Measurements from ENCODE around the gene NKRF. TPM values are rescaled to one million over a fixed set of nuclear protein-coding genes. Genes with fewer than 3 reads are reported as not detected.
A peak's percentile ranks its signal among the peaks of the same experiment; 100 is the strongest.

Gene NKRF
- total RNA-seq, 1 experiment from 2014 or later = 22.1 TPM

- no peaks in the 10 kb centered on the region for H3K27me3 ChIP-seq (replicated peaks; ENCODE audit: insufficient read depth, low read depth, low read length, poor library complexity)
- no TSS peak for BruUV-seq (replicated peaks)
- ChIA-PET POLR2A (ENCODE audit: low non-redundant PET) (no interaction called here), CTCF (no interaction called here)
- no peak for DNase-seq (ENCODE audit: low spot score)
- H3K4me3 ChIP-seq (ENCODE audit: low read depth, low read length, poor library complexity, severe bottlenecking) = no peak overlapping the region
- H3K4me1 ChIP-seq (ENCODE audit: insufficient read depth, low read length, poor library complexity, severe bottlenecking) = peaks cover 8% of the 10 kb centered on the region
- intact Hi-C loops (cut with micrococcal nuclease; ENCODE audit: unreplicated experiment) = no loop called here
- H3K27ac ChIP-seq (ENCODE audit: low read depth, low read length, poor library complexity, severe bottlenecking) = no peak overlapping the region
- no peaks in the 10 kb centered on the region for H3K9me3 ChIP-seq (ENCODE audit: low read depth, low read length, poor library complexity, severe bottlenecking)
- no peak for TF ChIP-seq EZH2 (IDR thresholded peaks at IDR 0.05; ENCODE audit: borderline replicate concordance, low read depth, low read length, poor library complexity, severe bottlenecking)
- TF ChIP-seq, protein P1, sequence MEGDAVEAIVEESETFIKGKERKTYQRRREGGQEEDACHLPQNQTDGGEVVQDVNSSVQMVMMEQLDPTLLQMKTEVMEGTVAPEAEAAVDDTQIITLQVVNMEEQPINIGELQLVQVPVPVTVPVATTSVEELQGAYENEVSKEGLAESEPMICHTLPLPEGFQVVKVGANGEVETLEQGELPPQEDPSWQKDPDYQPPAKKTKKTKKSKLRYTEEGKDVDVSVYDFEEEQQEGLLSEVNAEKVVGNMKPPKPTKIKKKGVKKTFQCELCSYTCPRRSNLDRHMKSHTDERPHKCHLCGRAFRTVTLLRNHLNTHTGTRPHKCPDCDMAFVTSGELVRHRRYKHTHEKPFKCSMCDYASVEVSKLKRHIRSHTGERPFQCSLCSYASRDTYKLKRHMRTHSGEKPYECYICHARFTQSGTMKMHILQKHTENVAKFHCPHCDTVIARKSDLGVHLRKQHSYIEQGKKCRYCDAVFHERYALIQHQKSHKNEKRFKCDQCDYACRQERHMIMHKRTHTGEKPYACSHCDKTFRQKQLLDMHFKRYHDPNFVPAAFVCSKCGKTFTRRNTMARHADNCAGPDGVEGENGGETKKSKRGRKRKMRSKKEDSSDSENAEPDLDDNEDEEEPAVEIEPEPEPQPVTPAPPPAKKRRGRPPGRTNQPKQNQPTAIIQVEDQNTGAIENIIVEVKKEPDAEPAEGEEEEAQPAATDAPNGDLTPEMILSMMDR (conservative IDR thresholded peaks at IDR 0.05; ENCODE audit: low read depth, low read length) = no peak
- no peaks in the 10 kb centered on the region for H3K36me3 ChIP-seq (ENCODE audit: insufficient read depth, low read length, poor library complexity, severe bottlenecking)
Observed at GRCh38 chrX:119614776-119615175, 8.6 kb upstream of the NKRF start.

DNA sequence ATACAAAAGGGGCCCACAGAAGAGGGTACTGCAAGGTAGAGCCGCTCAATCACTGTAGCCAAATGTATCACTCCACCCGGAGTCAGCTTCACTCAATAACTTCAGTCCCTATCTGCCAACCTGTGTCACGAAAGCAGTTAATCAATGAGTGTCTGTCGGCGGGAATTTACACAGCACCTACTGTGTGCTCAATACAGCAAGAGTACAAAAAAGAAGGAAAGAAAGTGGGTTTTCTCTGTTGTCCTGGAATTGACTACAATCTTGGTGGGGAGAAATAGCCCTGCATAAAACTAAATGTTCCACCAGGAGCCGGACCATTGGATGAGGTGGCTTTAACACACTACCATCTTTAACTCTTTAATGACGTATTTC lies 780 bp upstream of the NKRF start:
- H3K36me3 ChIP-seq (ENCODE audit: insufficient read depth, low read length, poor library complexity, severe bottlenecking) = no peaks in the 10 kb centered on the region
- TF ChIP-seq, protein P1 (conservative IDR thresholded peaks at IDR 0.05; ENCODE audit: low read depth, low read length) = no peak
- no peak for TF ChIP-seq EZH2 (IDR thresholded peaks at IDR 0.05; ENCODE audit: borderline replicate concordance, low read depth, low read length, poor library complexity, severe bottlenecking)
- ChIA-PET POLR2A (ENCODE audit: low non-redundant PET) (no interaction called here), CTCF (no interaction called here)
- no peaks in the 10 kb centered on the region for H3K4me1 ChIP-seq (ENCODE audit: insufficient read depth, low read length, poor library complexity, severe bottlenecking)
- no peaks in the 10 kb centered on the region for H3K9me3 ChIP-seq (ENCODE audit: low read depth, low read length, poor library complexity, severe bottlenecking)
- no peak for DNase-seq (ENCODE audit: low spot score)
- intact Hi-C loops (cut with micrococcal nuclease; ENCODE audit: unreplicated experiment) = no loop called here
- peak overlapping the region; percentile 69 for H3K4me3 ChIP-seq (ENCODE audit: low read depth, low read length, poor library complexity, severe bottlenecking)
- no peaks in the 10 kb centered on the region for H3K27me3 ChIP-seq (replicated peaks; ENCODE audit: insufficient read depth, low read depth, low read length, poor library complexity)
- no TSS peak for BruUV-seq (replicated peaks)
- peak overlapping the region; percentile 94 for H3K27ac ChIP-seq (ENCODE audit: low read depth, low read length, poor library complexity, severe bottlenecking)

GRCh38 chrX:119605464-119606279 lies 552 bp downstream of the NKRF start:
- peaks cover 3% of the 10 kb centered on the region for H3K36me3 ChIP-seq (ENCODE audit: insufficient read depth, low read length, poor library complexity, severe bottlenecking)
- H3K27me3 ChIP-seq (replicated peaks; ENCODE audit: insufficient read depth, low read depth, low read length, poor library complexity) = no peaks in the 10 kb centered on the region
- ChIA-PET POLR2A (ENCODE audit: low non-redundant PET) (interaction anchor here (0.5 kb wide), 1 partner anchor 12 kb away, joined by 3 read pairs; no protein-coding TSS in a partner anchor), CTCF (interaction anchor here (0.7 kb wide), 1 partner anchor 137 kb away, joined by 11 read pairs; the partner anchor contains the start of gene SLC25A5)
- intact Hi-C loops (cut with micrococcal nuclease; ENCODE audit: unreplicated experiment) = no loop called here
- peak overlapping the region; percentile 69 for H3K4me3 ChIP-seq (ENCODE audit: low read depth, low read length, poor library complexity, severe bottlenecking)
- peak overlapping the region; percentile 94 for H3K27ac ChIP-seq (ENCODE audit: low read depth, low read length, poor library complexity, severe bottlenecking)
- peak; percentile 23 for DNase-seq (ENCODE audit: low spot score)
- TF ChIP-seq, protein P1 (conservative IDR thresholded peaks at IDR 0.05; ENCODE audit: low read depth, low read length) = no peak
- no peaks in the 10 kb centered on the region for H3K9me3 ChIP-seq (ENCODE audit: low read depth, low read length, poor library complexity, severe bottlenecking)
- BruUV-seq (replicated peaks) = no TSS peak
- no peaks in the 10 kb centered on the region for H3K4me1 ChIP-seq (ENCODE audit: insufficient read depth, low read length, poor library complexity, severe bottlenecking)
